Esophagus (tissue), 2 donors: ENCODE results near the gene XPC. TPM values are rescaled to one million over a fixed set of nuclear protein-coding genes. Genes with fewer than 3 reads are reported as not detected.

Experiments
- H3K27ac ChIP-seq, 2 donors: one replicate each; pipeline ENCODE4 v1.5.1; 2013; ENCODE audit warnings: low read depth in 2 of 2, mild to moderate bottlenecking in 2 of 2, inconsistent platforms in 1 of 2, low read length in 1 of 2, moderate library complexity in 1 of 2
- H3K27me3 ChIP-seq, 2 donors: one replicate each; pipeline ENCODE4 v1.6.1; 2013; ENCODE audit warnings: low read length in 2 of 2, control low read depth in 1 of 2, mild to moderate bottlenecking in 1 of 2; ENCODE audit not compliant: insufficient read depth in 2 of 2, control insufficient read depth in 1 of 2
- H3K36me3 ChIP-seq, 2 donors: one replicate each; pipeline ENCODE4 v1.6.1; 2013; ENCODE audit warnings: low read length in 1 of 2; ENCODE audit not compliant: control insufficient read depth in 2 of 2, insufficient read depth in 2 of 2
- H3K4me1 ChIP-seq, 2 donors: one replicate each; pipeline ENCODE4 v1.6.1; 2013; ENCODE audit warnings: low read length in 1 of 2; ENCODE audit not compliant: control insufficient read depth in 2 of 2, insufficient read depth in 2 of 2
- H3K4me3 ChIP-seq, 2 donors: one replicate each; pipeline ENCODE4 v1.5.1; 2013; ENCODE audit warnings: low read length in 2 of 2, mild to moderate bottlenecking in 2 of 2, low read depth in 1 of 2, moderate library complexity in 1 of 2
- H3K9me3 ChIP-seq, 2 donors: one replicate each; pipeline ENCODE4 v1.6.1; 2013; ENCODE audit warnings: mild to moderate bottlenecking in 2 of 2, low read depth in 1 of 2, low read length in 1 of 2, moderate library complexity in 1 of 2; ENCODE audit not compliant: control insufficient read depth in 2 of 2, insufficient read depth in 1 of 2
- WGBS, 2 donors: extraction: QIAGEN DNeasy Blood & Tissue Kit; methylation state at CpG; one replicate each; pipeline ENCODE4 v1.1.7; 2013; 5-methylcytosine and 5-hydroxymethylcytosine counted together
- polyA plus RNA-seq, 2 donors: library from polyadenylated mRNA; stranded (reverse); fragments of 200-250 nt; gene quantifications; one replicate each; pipeline ENCODE4 v1.2.3, GENCODE V29; 2013
- donor health status: healthy with polysubstance abuse.
- donor health status: Bipolar disorder and iron deficiency.

The XPC gene
- polyA plus RNA-seq, 2 donors = 12.1 to 12.6 TPM

GRCh38 chr3:14140668-14141067 lies 37.7 kb downstream of the XPC start:
- peaks cover 4 to 50% of the 10 kb centered on the region in 2 donors for H3K36me3 ChIP-seq
- H3K27ac ChIP-seq = no peak overlapping the region
- WGBS, 2 donors = 83% methylated on average over 2 of the region's 2 CpGs
- no peaks in the 10 kb centered on the region for H3K27me3 ChIP-seq
- H3K4me3 ChIP-seq = no peak overlapping the region
- peaks cover 8 to 19% of the 10 kb centered on the region in 2 donors for H3K4me1 ChIP-seq
- H3K9me3 ChIP-seq = no peaks in the 10 kb centered on the region

- no peaks in the 10 kb centered on the region for H3K9me3 ChIP-seq
- WGBS, 2 donors = 82 to 84% methylated on average over 5 of the region's 5 CpGs
- H3K36me3 ChIP-seq = peaks cover 7 to 54% of the 10 kb centered on the region in 2 donors
- H3K4me1 ChIP-seq = peaks cover 8 to 15% of the 10 kb centered on the region in 2 donors
- no peak overlapping the region for H3K4me3 ChIP-seq
- H3K27ac ChIP-seq = no peak overlapping the region
- no peaks in the 10 kb centered on the region for H3K27me3 ChIP-seq
These were observed 38.6 kb downstream of the XPC start for GRCh38 chr3:14139771-14140170.

GRCh38 chr3:14138878-14139655 lies 39.3 kb downstream of the XPC start:
- H3K9me3 ChIP-seq = no peaks in the 10 kb centered on the region
- peaks cover 14 to 61% of the 10 kb centered on the region in 2 donors for H3K36me3 ChIP-seq
- H3K27me3 ChIP-seq = no peaks in the 10 kb centered on the region
- H3K4me3 ChIP-seq = no peak overlapping the region
- H3K4me1 ChIP-seq = peaks cover 8 to 14% of the 10 kb centered on the region in 2 donors
- WGBS, 2 donors = 86 to 88% methylated on average over 14 of the region's 14 CpGs
- H3K27ac ChIP-seq = no peak overlapping the region

GRCh38 chr3:14138109-14138877 lies 40.1 kb downstream of the XPC start:
- WGBS, 2 donors = 91 to 92% methylated on average over 16 of the region's 16 CpGs
- no peaks in the 10 kb centered on the region for H3K9me3 ChIP-seq
- peaks cover 8 to 11% of the 10 kb centered on the region in 2 donors for H3K4me1 ChIP-seq
- H3K27ac ChIP-seq = no peak overlapping the region
- no peaks in the 10 kb centered on the region for H3K27me3 ChIP-seq
- no peak overlapping the region for H3K4me3 ChIP-seq
- peaks cover 19 to 69% of the 10 kb centered on the region in 2 donors for H3K36me3 ChIP-seq

- Histone ChIP-seq H3K4me3 (no peak overlapping the region), H3K36me3 (peaks cover 23 to 77% of the 10 kb centered on the region in 2 donors), H3K27me3 (no peaks in the 10 kb centered on the region), H3K27ac (peak overlapping the region; percentile 25 to 82), H3K9me3 (no peaks in the 10 kb centered on the region), H3K4me1 (peaks cover 8 to 11% of the 10 kb centered on the region in 2 donors)
- 51 to 53% methylated on average over 3 of the region's 3 CpGs for WGBS, 2 donors
These were observed 41.0 kb downstream of the XPC start for GRCh38 chr3:14137445-14137844.

- H3K27me3 ChIP-seq = no peaks in the 10 kb centered on the region
- H3K4me3 ChIP-seq = no peak overlapping the region
- no peaks in the 10 kb centered on the region for H3K9me3 ChIP-seq
- peaks cover 8 to 11% of the 10 kb centered on the region in 2 donors for H3K4me1 ChIP-seq
- H3K27ac ChIP-seq = peak overlapping the region; percentile 25 to 82
- 57 to 60% methylated on average over 3 of the region's 3 CpGs for WGBS, 2 donors
- peaks cover 23 to 79% of the 10 kb centered on the region in 2 donors for H3K36me3 ChIP-seq
These were observed 41.4 kb downstream of the XPC start for GRCh38 chr3:14137004-14137403.

GRCh38 chr3:14135581-14135980 lies 42.8 kb downstream of the XPC start:
- 85 to 90% methylated on average over 11 of the region's 11 CpGs for WGBS, 2 donors
- Histone ChIP-seq H3K4me3 (no peak overlapping the region), H3K9me3 (no peaks in the 10 kb centered on the region), H3K36me3 (peaks cover 19 to 80% of the 10 kb centered on the region in 2 donors), H3K4me1 (peaks cover 8 to 11% of the 10 kb centered on the region in 2 donors), H3K27me3 (no peaks in the 10 kb centered on the region), H3K27ac (no peak overlapping the region)

GRCh38 chr3:14134291-14134690 lies 44.1 kb downstream of the XPC start:
- H3K27ac ChIP-seq = no peak overlapping the region
- H3K4me1 ChIP-seq = peaks cover 8 to 11% of the 10 kb centered on the region in 2 donors
- no peaks in the 10 kb centered on the region for H3K9me3 ChIP-seq
- H3K36me3 ChIP-seq = peaks cover 19 to 76% of the 10 kb centered on the region in 2 donors
- WGBS, 2 donors = 88 to 90% methylated on average over 6 of the region's 6 CpGs
- H3K4me3 ChIP-seq = no peak overlapping the region
- no peaks in the 10 kb centered on the region for H3K27me3 ChIP-seq

GRCh38 chr3:14133876-14134275 lies 44.5 kb downstream of the XPC start:
- Histone ChIP-seq H3K4me3 (no peak overlapping the region), H3K27ac (no peak overlapping the region), H3K36me3 (peaks cover 19 to 74% of the 10 kb centered on the region in 2 donors), H3K4me1 (peaks cover 8 to 11% of the 10 kb centered on the region in 2 donors), H3K9me3 (no peaks in the 10 kb centered on the region), H3K27me3 (no peaks in the 10 kb centered on the region)
- WGBS, 2 donors = 92 to 94% methylated on average over 5 of the region's 5 CpGs
